GM12878 (cell line): ENCODE results near the gene MYADM. TPM values are rescaled to one million over a fixed set of nuclear protein-coding genes. Genes with fewer than 3 reads are reported as not detected.

Source experiments
- ATAC-seq: fragments of 200-7000 bp; cut with Tn5 transposase; 3 replicates; pipeline ENCODE4 v1.9.1; 2020; ENCODE audit warnings: mild to moderate bottlenecking, moderate library complexity
- BruUV-seq: library from RNA; stranded (reverse); fragments of 400-500 nt; replicated peaks from 2 replicates; lab custom pipeline; 2021; lab: Mats Ljungman, UMichigan
- CTCF ChIA-PET: fragments of 300-600 bp; sonication (Branson Sonifier 250); formaldehyde crosslinking; extraction: SDS; loops from one replicate; lab custom pipeline; 2021; ENCODE audit warnings: inconsistent platforms; lab: Yijun Ruan, JAX
- POLR2A ChIA-PET: fragments of 350-600 bp; formaldehyde crosslinking; extraction: SDS; loops from one replicate; lab custom pipeline; 2021; ENCODE audit warnings: inconsistent platforms; lab: Charles Lee
- RAD21 ChIA-PET: fragments of 300-600 bp; sonication (Branson Sonifier 250); formaldehyde crosslinking; loops from one replicate; lab custom pipeline; 2023; ENCODE audit warnings: antibody characterized with exemption; ENCODE audit not compliant: unreplicated experiment; lab: Charles Lee
- SMC1A ChIA-PET: fragments of 300-600 bp; sonication (Branson Sonifier 250); formaldehyde crosslinking; loops from one replicate; lab custom pipeline; 2023; ENCODE audit not compliant: unreplicated experiment, uncharacterized antibody; lab: Charles Lee
- DNase-seq: peaks from one replicate; pipeline ENCODE4 v3.0.0-alpha.2; 2011; ENCODE audit warnings: low read depth, low spot score
- FAIRE-seq: peaks from 3 replicates; lab custom pipeline; 2011; peaks lifted over from hg19 to GRCh38; lab: Jason Lieb, UNC
- H2AFZ ChIP-seq: 2 replicates; pipeline ENCODE4 v1.6.0; 2011; ENCODE audit warnings: low read depth, low read length, control low read depth; ENCODE audit not compliant: control insufficient read depth
- H3K27ac ChIP-seq: 2 replicates; pipeline ENCODE4 v1.5.1; 2011; ENCODE audit warnings: control low read depth; ENCODE audit not compliant: control insufficient read depth, insufficient read depth
- H3K27me3 ChIP-seq, 2 experiments: replicated peaks in 1 of 2; 2 replicates each; pipeline versions ENCODE4 v1.6.0 to v1.6.1; 2011; ENCODE audit warnings: low read length in 1 of 2; ENCODE audit not compliant: control insufficient read depth in 2 of 2, insufficient read depth in 2 of 2
- H3K36me3 ChIP-seq, 2 experiments: 2 replicates each; pipeline ENCODE4 v1.5.1; 2011; ENCODE audit warnings: low read length in 1 of 2; ENCODE audit not compliant: control insufficient read depth in 2 of 2, insufficient read depth in 2 of 2
- H3K4me1 ChIP-seq: 2 replicates; pipeline ENCODE4 v1.6.1; 2011; ENCODE audit warnings: mild to moderate bottlenecking, low read length, moderate library complexity, mixed read lengths; ENCODE audit not compliant: control insufficient read depth, insufficient read depth
- H3K4me2 ChIP-seq: 2 replicates; pipeline ENCODE4 v1.6.0; 2011; ENCODE audit warnings: control low read depth; ENCODE audit not compliant: control insufficient read depth, insufficient read depth
- H3K4me3 ChIP-seq: fragments of 200-600 bp; sonication (generic); 2 replicates; pipeline ENCODE4 v1.5.1; 2016
- H3K79me2 ChIP-seq: 2 replicates; pipeline ENCODE4 v1.6.0; 2011; ENCODE audit warnings: low read length; ENCODE audit not compliant: control insufficient read depth, insufficient read depth
- H3K9ac ChIP-seq: 2 replicates; pipeline ENCODE4 v1.8.0; 2011; ENCODE audit warnings: low read length, control low read depth, mixed read lengths; ENCODE audit not compliant: control insufficient read depth, insufficient read depth
- H3K9me3 ChIP-seq: replicated peaks from 3 replicates; pipeline ENCODE4 v1.5.1; 2011; ENCODE audit warnings: mild to moderate bottlenecking, low read length; ENCODE audit not compliant: control insufficient read depth, insufficient read depth
- H4K20me1 ChIP-seq: 2 replicates; pipeline ENCODE4 v1.6.0; 2011; ENCODE audit not compliant: control insufficient read depth, insufficient read depth
- BHLHE40 ChIP-seq, 2 experiments: fragments of 450-650 bp in 1 of 2; IDR thresholded peaks; 2 replicates each; pipeline ENCODE4 v1.6.1; 2011 to 2017; ENCODE audit warnings: low read depth in 2 of 2, borderline replicate concordance in 1 of 2, improper control_type of control experiment in 1 of 2, low read length in 1 of 2, mild to moderate bottlenecking in 1 of 2
- BMI1 ChIP-seq: fragments of 450-650 bp; IDR thresholded peaks from 2 replicates; pipeline ENCODE4 v1.6.1; 2016; ENCODE audit warnings: mild to moderate bottlenecking, moderate library complexity, borderline replicate concordance
- CHD2 ChIP-seq: IDR thresholded peaks from 2 replicates; pipeline ENCODE4 v1.6.1; 2011; ENCODE audit warnings: low read depth, low read length, improper control_type of control experiment, borderline replicate concordance
- FOXK2 ChIP-seq: fragments of 450-650 bp; IDR thresholded peaks from 2 replicates; pipeline ENCODE4 v1.6.1; 2017; ENCODE audit warnings: mild to moderate bottlenecking, moderate library complexity
- PML ChIP-seq: IDR thresholded peaks from 2 replicates; pipeline ENCODE4 v1.6.1; 2012; ENCODE audit warnings: low read length, inconsistent platforms
- POU2F2 ChIP-seq: IDR thresholded peaks from 3 replicates; pipeline ENCODE4 v1.6.1; 2011; ENCODE audit warnings: low read depth, mild to moderate bottlenecking, low read length, borderline replicate concordance
- RAD51 ChIP-seq: fragments of 450-650 bp; IDR thresholded peaks from 2 replicates; pipeline ENCODE4 v1.6.1; 2016; ENCODE audit warnings: moderate library complexity, mild to moderate bottlenecking, inconsistent platforms
- RELA ChIP-seq: fragments of 450-650 bp; IDR thresholded peaks from 2 replicates; pipeline ENCODE4 v1.8.0; 2014; ENCODE audit warnings: borderline replicate concordance; ENCODE audit not compliant: partially characterized antibody
- RFX5 ChIP-seq: IDR thresholded peaks from 2 replicates; pipeline ENCODE4 v1.6.1; 2011; ENCODE audit warnings: low read depth, low read length, improper control_type of control experiment
- SP1 ChIP-seq: IDR thresholded peaks from one replicate; pipeline ENCODE4 v1.6.1; 2011; ENCODE audit warnings: low read depth, low read length
- SREBF1 ChIP-seq: IDR thresholded peaks from 2 replicates; pipeline ENCODE4 v1.6.1; 2012; ENCODE audit warnings: mild to moderate bottlenecking, low read length
- ZNF217 ChIP-seq: fragments of 450-650 bp; IDR thresholded peaks from 2 replicates; pipeline ENCODE4 v1.6.1; 2017; ENCODE audit warnings: antibody characterized with exemption, mild to moderate bottlenecking
- WGBS: methylation state at CpG from one replicate; pipeline ENCODE4 v1.1.6; 2016; ENCODE audit warnings: low lambda C conversion rate; ENCODE audit not compliant: insufficient replicate concordance, insufficient coverage; ENCODE audit errors: missing lambda C conversion rate; 5-methylcytosine and 5-hydroxymethylcytosine counted together
- in situ Hi-C: fragments of 300-500 bp; cut with MboI; formaldehyde crosslinking; loops from 9 replicates; pipeline ENCODE4 v1.14.3; 2018; ENCODE audit warnings: mixed read lengths
- intact Hi-C: fragments of 100-400 bp; cut with micrococcal nuclease; formaldehyde crosslinking; loops from one replicate; pipeline ENCODE4 v1.14.2; 2022; ENCODE audit not compliant: unreplicated experiment
- polyA plus RNA-seq, 11 experiments: library from polyadenylated mRNA; depleted of rRNA in 4 of 11; unstranded in 6 of 11; stranded (reverse) in 5 of 11; fragments of >200 nt; fragmentation: Nextera tagmentation in 4 of 11; fragmentation: Illumina TruSeq in 1 of 11; extraction: Ambion mirVana in 4 of 11; extraction: Trizol in 1 of 11; gene quantifications; 1 replicate in 1 of 11; 2 replicates in 10 of 11; pipeline versions ENCODE4 v1.2.1 to v1.2.3, GENCODE V29; 2011 to 2016; ENCODE audit warnings: inconsistent platforms in 2 of 11, missing spikeins in 2 of 11, low read depth in 1 of 11
- total RNA-seq, 4 experiments: library from RNA; depleted of rRNA in 3 of 4; stranded (reverse); fragments of >200 nt in 3 of 4; fragmentation: Illumina TruSeq in 1 of 4; extraction: Trizol in 1 of 4; gene quantifications; 2 replicates each; pipeline versions ENCODE4 v1.2.1 to v1.2.3, GENCODE V29; 2013 to 2021
- TF ChIP-seq, protein P1 (sequence below): fragments of 450-650 bp; IDR thresholded peaks from 2 replicates; pipeline ENCODE4 v1.6.1; 2018; ENCODE audit warnings: mild to moderate bottlenecking, low read depth, moderate library complexity; ENCODE audit not compliant: partially characterized antibody
- TF ChIP-seq, protein P2 (sequence below): IDR thresholded peaks from 2 replicates; pipeline ENCODE4 v1.6.1; 2011; ENCODE audit warnings: borderline replicate concordance, low read depth, mild to moderate bottlenecking, moderate library complexity, mixed read lengths, low read length; ENCODE audit not compliant: insufficient read depth; ENCODE audit errors: extremely low read length
- TF ChIP-seq, protein P3 (sequence below): fragments of 450-650 bp; IDR thresholded peaks from 2 replicates; pipeline ENCODE4 v1.6.1; 2017; ENCODE audit warnings: mild to moderate bottlenecking
- TF ChIP-seq, protein P4 (sequence below): fragments of 450-650 bp; IDR thresholded peaks from 2 replicates; pipeline ENCODE4 v1.6.1; 2017; ENCODE audit warnings: borderline replicate concordance

Gene MYADM
- total and polyA plus RNA-seq, 10 of the 15 experiments (the other 5 are each of a cell fraction or from before 2014, with no cell fraction given), result 0.04 to 0.46 (median 0.10) TPM

DNA sequence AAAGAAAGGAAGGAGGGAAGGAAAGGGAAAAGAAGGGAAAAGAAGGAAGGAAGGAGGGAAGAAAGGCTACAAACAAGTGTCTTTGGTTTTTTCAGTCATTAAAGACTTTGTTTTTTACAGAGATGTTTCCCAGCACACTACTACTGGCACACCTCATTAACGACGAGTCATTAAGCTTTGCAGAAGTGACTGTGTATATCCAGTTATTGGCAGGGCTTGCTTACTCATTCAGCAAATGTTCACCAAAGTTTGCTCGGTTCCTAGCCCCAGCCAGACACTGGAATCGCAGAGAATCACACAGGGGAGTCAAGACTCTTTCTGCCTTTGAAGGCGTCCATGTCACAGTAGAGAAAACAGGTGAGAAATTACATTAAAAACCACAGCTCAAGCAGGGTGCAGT, 47.8 kb upstream of the MYADM start:
- no peak for DNase-seq
- no peaks in the 10 kb centered on the region for H3K27me3 ChIP-seq
- CTCF ChIA-PET, result no interaction called here

More for the DNA sequence above, 47.8 kb upstream of the MYADM start:
- Histone ChIP-seq H2AFZ (no peak overlapping the region), H3K27ac (no peak overlapping the region), H4K20me1 (no peaks in the 10 kb centered on the region), H3K36me3 (no peaks in the 10 kb centered on the region), H3K4me1 (no peaks in the 10 kb centered on the region), H3K9me3 (no peaks in the 10 kb centered on the region), H3K79me2 (no peaks in the 10 kb centered on the region), H3K4me3 (no peak overlapping the region), H3K4me2 (no peak overlapping the region), H3K9ac (no peak overlapping the region)
- POLR2A ChIA-PET, result no interaction called here
- no peak for FAIRE-seq
- 24% methylated on average over 5 of the region's 5 CpGs for WGBS
- intact Hi-C loops, result no loop called here
- RAD21 ChIA-PET, result no interaction called here
- TF ChIP-seq SP1, result no peak
- TF ChIP-seq CHD2, result no peak
- TF ChIP-seq, protein P1, sequence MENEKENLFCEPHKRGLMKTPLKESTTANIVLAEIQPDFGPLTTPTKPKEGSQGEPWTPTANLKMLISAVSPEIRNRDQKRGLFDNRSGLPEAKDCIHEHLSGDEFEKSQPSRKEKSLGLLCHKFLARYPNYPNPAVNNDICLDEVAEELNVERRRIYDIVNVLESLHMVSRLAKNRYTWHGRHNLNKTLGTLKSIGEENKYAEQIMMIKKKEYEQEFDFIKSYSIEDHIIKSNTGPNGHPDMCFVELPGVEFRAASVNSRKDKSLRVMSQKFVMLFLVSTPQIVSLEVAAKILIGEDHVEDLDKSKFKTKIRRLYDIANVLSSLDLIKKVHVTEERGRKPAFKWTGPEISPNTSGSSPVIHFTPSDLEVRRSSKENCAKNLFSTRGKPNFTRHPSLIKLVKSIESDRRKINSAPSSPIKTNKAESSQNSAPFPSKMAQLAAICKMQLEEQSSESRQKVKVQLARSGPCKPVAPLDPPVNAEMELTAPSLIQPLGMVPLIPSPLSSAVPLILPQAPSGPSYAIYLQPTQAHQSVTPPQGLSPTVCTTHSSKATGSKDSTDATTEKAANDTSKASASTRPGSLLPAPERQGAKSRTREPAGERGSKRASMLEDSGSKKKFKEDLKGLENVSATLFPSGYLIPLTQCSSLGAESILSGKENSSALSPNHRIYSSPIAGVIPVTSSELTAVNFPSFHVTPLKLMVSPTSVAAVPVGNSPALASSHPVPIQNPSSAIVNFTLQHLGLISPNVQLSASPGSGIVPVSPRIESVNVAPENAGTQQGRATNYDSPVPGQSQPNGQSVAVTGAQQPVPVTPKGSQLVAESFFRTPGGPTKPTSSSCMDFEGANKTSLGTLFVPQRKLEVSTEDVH, result no peak
- TF ChIP-seq, protein P2, sequence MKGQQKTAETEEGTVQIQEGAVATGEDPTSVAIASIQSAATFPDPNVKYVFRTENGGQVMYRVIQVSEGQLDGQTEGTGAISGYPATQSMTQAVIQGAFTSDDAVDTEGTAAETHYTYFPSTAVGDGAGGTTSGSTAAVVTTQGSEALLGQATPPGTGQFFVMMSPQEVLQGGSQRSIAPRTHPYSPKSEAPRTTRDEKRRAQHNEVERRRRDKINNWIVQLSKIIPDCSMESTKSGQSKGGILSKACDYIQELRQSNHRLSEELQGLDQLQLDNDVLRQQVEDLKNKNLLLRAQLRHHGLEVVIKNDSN, result no peak
- TF ChIP-seq BHLHE40 (IDR thresholded peaks at IDR 0.05; ENCODE audit: borderline replicate concordance in 1 of 2, low read depth in 2 of 2, low read length in 1 of 2), result no peak
- no peak for TF ChIP-seq RELA
- TF ChIP-seq, protein P3, sequence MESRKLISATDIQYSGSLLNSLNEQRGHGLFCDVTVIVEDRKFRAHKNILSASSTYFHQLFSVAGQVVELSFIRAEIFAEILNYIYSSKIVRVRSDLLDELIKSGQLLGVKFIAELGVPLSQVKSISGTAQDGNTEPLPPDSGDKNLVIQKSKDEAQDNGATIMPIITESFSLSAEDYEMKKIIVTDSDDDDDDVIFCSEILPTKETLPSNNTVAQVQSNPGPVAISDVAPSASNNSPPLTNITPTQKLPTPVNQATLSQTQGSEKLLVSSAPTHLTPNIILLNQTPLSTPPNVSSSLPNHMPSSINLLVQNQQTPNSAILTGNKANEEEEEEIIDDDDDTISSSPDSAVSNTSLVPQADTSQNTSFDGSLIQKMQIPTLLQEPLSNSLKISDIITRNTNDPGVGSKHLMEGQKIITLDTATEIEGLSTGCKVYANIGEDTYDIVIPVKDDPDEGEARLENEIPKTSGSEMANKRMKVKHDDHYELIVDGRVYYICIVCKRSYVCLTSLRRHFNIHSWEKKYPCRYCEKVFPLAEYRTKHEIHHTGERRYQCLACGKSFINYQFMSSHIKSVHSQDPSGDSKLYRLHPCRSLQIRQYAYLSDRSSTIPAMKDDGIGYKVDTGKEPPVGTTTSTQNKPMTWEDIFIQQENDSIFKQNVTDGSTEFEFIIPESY, result no peak
- no peak for TF ChIP-seq BMI1
- no peak for TF ChIP-seq SREBF1
- TF ChIP-seq RAD51, result no peak
- TF ChIP-seq PML, result no peak
- TF ChIP-seq, protein P4, sequence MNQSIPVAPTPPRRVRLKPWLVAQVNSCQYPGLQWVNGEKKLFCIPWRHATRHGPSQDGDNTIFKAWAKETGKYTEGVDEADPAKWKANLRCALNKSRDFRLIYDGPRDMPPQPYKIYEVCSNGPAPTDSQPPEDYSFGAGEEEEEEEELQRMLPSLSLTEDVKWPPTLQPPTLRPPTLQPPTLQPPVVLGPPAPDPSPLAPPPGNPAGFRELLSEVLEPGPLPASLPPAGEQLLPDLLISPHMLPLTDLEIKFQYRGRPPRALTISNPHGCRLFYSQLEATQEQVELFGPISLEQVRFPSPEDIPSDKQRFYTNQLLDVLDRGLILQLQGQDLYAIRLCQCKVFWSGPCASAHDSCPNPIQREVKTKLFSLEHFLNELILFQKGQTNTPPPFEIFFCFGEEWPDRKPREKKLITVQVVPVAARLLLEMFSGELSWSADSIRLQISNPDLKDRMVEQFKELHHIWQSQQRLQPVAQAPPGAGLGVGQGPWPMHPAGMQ, result no peak
- TF ChIP-seq RFX5, result no peak
- no peak for TF ChIP-seq ZNF217
- TF ChIP-seq POU2F2, result no peak
- no peak for TF ChIP-seq FOXK2
- ATAC-seq, result no peak
- no TSS peak for BruUV-seq
- in situ Hi-C loops, result no loop called here
- SMC1A ChIA-PET, result no interaction called here
